ENCODE results near the gene OSBPL8.

OSBPL8 gene

GRCh38 chr12:76387614-76388013, 172.0 kb downstream of the OSBPL8 start:
- no peak for TF ChIP-seq EZH2phosphoT487 (conservative IDR thresholded peaks at IDR 0.05; ENCODE audit: low read length)
- no peak for TF ChIP-seq CTCF (IDR thresholded peaks at IDR 0.05; ENCODE audit: insufficient read depth, low read length, poor library complexity, severe bottlenecking)
- Histone ChIP-seq H3K9me2 (replicated peaks; ENCODE audit: insufficient read depth, low read length) (no peaks in the 10 kb centered on the region), H3K9ac (ENCODE audit: low read length) (no peak overlapping the region), H3K79me2 (ENCODE audit: insufficient read depth, low read length) (no peaks in the 10 kb centered on the region), H3K27ac (ENCODE audit: low read depth, low read length) (no peak overlapping the region), H3F3A (ENCODE audit: insufficient read depth) (no peaks in the 10 kb centered on the region), H3K4me2 (ENCODE audit: low read depth, low read length, poor library complexity, severe bottlenecking) (no peak overlapping the region), H2AFZ (ENCODE audit: low read depth, low read length, severe bottlenecking) (no peak overlapping the region), H3K36me3 (ENCODE audit: low read length) (peaks cover 11% of the 10 kb centered on the region; the same call in 1 of the 2 replicates), H3K9me3 (ENCODE audit: insufficient read depth, low read length) (no peaks in the 10 kb centered on the region), H3K4me3 (ENCODE audit: insufficient read depth, low read length, poor library complexity, severe bottlenecking) (no peak overlapping the region), H4K20me1 (ENCODE audit: low read depth, low read length) (no peaks in the 10 kb centered on the region), H3K27me3 (ENCODE audit: low read length) (no peaks in the 10 kb centered on the region)

- Histone ChIP-seq H3K27me3 (ENCODE audit: low read length) (no peaks in the 10 kb centered on the region), H3K36me3 (ENCODE audit: low read length) (peaks cover 6% of the 10 kb centered on the region; the same call in 1 of the 2 replicates), H3K4me2 (ENCODE audit: low read depth, low read length, poor library complexity, severe bottlenecking) (no peak overlapping the region), H2AFZ (ENCODE audit: low read depth, low read length, severe bottlenecking) (no peak overlapping the region), H3K9ac (ENCODE audit: low read length) (no peak overlapping the region), H4K20me1 (ENCODE audit: low read depth, low read length) (no peaks in the 10 kb centered on the region), H3K9me2 (replicated peaks; ENCODE audit: insufficient read depth, low read length) (no peaks in the 10 kb centered on the region), H3K27ac (ENCODE audit: low read depth, low read length) (no peak overlapping the region), H3K4me3 (ENCODE audit: insufficient read depth, low read length, poor library complexity, severe bottlenecking) (no peak overlapping the region), H3K9me3 (ENCODE audit: insufficient read depth, low read length) (no peaks in the 10 kb centered on the region), H3K79me2 (ENCODE audit: insufficient read depth, low read length) (no peaks in the 10 kb centered on the region), H3F3A (ENCODE audit: insufficient read depth) (peaks cover 6% of the 10 kb centered on the region; the same call in 1 of the 2 replicates)
- no peak for TF ChIP-seq CTCF (IDR thresholded peaks at IDR 0.05; ENCODE audit: insufficient read depth, low read length, poor library complexity, severe bottlenecking)
- no peak for TF ChIP-seq EZH2phosphoT487 (conservative IDR thresholded peaks at IDR 0.05; ENCODE audit: low read length)
These were observed 175.0 kb downstream of the OSBPL8 start for GRCh38 chr12:76384560-76384959.

- no peaks in the 10 kb centered on the region for H3K9me2 ChIP-seq (replicated peaks; ENCODE audit: insufficient read depth, low read length)
- no peak for TF ChIP-seq EZH2phosphoT487 (conservative IDR thresholded peaks at IDR 0.05; ENCODE audit: low read length)
- TF ChIP-seq CTCF (IDR thresholded peaks at IDR 0.05; ENCODE audit: insufficient read depth, low read length, poor library complexity, severe bottlenecking): no peak
- no peaks in the 10 kb centered on the region for H3K79me2 ChIP-seq (ENCODE audit: insufficient read depth, low read length)
- no peaks in the 10 kb centered on the region for H3K27me3 ChIP-seq (ENCODE audit: low read length)
- H3F3A ChIP-seq (ENCODE audit: insufficient read depth): peaks cover 6% of the 10 kb centered on the region; the same call in 1 of the 2 replicates
- H3K4me2 ChIP-seq (ENCODE audit: low read depth, low read length, poor library complexity, severe bottlenecking): no peak overlapping the region
- H3K27ac ChIP-seq (ENCODE audit: low read depth, low read length): no peak overlapping the region
- H4K20me1 ChIP-seq (ENCODE audit: low read depth, low read length): no peaks in the 10 kb centered on the region
- H3K4me3 ChIP-seq (ENCODE audit: insufficient read depth, low read length, poor library complexity, severe bottlenecking): no peak overlapping the region
- no peaks in the 10 kb centered on the region for H3K9me3 ChIP-seq (ENCODE audit: insufficient read depth, low read length)
- H3K9ac ChIP-seq (ENCODE audit: low read length): no peak overlapping the region
- no peak overlapping the region for H2AFZ ChIP-seq (ENCODE audit: low read depth, low read length, severe bottlenecking)
- peaks cover 2% of the 10 kb centered on the region; the same call in 1 of the 2 replicates for H3K36me3 ChIP-seq (ENCODE audit: low read length)
These were observed 175.6 kb downstream of the OSBPL8 start for GRCh38 chr12:76383988-76384387.
